WTC11 (cell line): Measurements from ENCODE around the gene ADAMTS8.

Experiments
- CTCF ChIP-seq: fragments of 200-600 bp; IDR thresholded peaks from 2 replicates; pipeline ENCODE4 v1.8.0; 2022; ENCODE audit warnings: antibody characterized with exemption
- ZBTB21 ChIP-seq: sonication (generic); formaldehyde crosslinking; IDR thresholded peaks from 2 replicates; pipeline ENCODE4 v1.8.1; 2023; ENCODE audit warnings: mild to moderate bottlenecking, missing genetic modification reagents, borderline replicate concordance

- no peak for TF ChIP-seq ZBTB21 (CRISPR knock-in tag)
- no peak for TF ChIP-seq CTCF
Measured at GRCh38 chr11:130388607-130389205, 39.7 kb downstream of the ADAMTS8 start.
